Measurements from ENCODE around the gene SH3BGRL2.

GRCh38 chr6:79697430-79697829 is 66.3 kb downstream of the SH3BGRL2 start:
- TF ChIP-seq, protein P1, sequence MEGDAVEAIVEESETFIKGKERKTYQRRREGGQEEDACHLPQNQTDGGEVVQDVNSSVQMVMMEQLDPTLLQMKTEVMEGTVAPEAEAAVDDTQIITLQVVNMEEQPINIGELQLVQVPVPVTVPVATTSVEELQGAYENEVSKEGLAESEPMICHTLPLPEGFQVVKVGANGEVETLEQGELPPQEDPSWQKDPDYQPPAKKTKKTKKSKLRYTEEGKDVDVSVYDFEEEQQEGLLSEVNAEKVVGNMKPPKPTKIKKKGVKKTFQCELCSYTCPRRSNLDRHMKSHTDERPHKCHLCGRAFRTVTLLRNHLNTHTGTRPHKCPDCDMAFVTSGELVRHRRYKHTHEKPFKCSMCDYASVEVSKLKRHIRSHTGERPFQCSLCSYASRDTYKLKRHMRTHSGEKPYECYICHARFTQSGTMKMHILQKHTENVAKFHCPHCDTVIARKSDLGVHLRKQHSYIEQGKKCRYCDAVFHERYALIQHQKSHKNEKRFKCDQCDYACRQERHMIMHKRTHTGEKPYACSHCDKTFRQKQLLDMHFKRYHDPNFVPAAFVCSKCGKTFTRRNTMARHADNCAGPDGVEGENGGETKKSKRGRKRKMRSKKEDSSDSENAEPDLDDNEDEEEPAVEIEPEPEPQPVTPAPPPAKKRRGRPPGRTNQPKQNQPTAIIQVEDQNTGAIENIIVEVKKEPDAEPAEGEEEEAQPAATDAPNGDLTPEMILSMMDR (IDR thresholded peaks at IDR 0.05): no peak
- TF ChIP-seq POLR2A (IDR thresholded peaks at IDR 0.05): no peak

All from heart left ventricle (tissue), 13 donors.